ENCODE results near the gene COL4A2.
"Not testable (repeated sequence)": the region's sequence is repeated elsewhere in the genome, so short reads cannot be mapped to it uniquely, and the experiment has no call there.

COL4A2 gene

DNA sequence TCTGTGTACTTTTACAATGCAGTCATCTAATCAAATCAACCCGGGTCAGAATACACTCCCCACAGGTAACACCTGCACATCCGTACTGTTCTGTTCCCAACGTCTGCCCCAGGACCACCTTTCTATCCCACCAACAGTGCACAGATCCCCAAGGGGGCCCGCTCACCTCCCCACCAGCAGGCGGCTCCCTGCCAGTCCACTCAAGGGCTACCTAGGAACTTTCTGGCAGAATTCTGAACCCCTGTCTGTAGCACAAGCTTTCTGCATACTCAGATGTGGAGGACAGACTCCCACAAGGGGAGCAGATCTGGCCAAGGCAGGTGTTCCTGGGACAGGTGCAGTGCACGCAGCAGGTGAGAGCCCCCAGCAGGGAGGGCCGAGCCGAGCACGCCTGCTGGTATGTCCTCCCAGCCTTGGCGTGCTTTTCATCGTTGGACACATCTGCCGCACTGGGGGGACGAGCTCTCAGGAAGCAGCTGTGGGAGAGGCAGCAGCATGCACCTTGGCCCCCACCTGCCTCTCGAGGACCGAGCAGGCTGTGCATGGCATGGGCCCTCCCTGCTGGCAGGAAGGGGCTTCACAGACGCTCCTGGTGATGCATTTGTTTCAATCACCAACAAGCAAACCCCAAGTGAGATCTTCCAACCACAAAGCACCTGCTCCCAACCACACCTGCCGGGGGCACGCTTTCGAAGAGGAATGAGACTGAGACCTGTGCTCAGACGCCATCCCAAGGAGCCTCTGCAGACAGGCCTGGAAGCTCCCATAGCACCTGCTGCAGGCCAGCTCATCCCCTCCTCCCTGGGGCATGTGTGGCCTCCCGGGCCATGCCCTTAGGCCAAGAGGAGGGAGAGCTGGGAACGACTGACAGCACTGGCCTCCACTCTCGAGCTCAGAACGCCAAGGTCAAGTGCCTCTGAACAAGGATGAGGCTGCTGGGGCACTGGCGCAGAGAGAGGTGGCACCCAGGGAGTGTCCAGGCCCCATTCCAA, 218.5 kb downstream of the COL4A2 start:
- no peak overlapping the region for H3K4me3 Mint-ChIP-seq
- no peak for DNase-seq (ENCODE audit: low spot score in 2 of 2)
- H3K36me3 Mint-ChIP-seq: no peaks in the 10 kb centered on the region
- peaks cover 24% of the 10 kb centered on the region for H3K4me1 Mint-ChIP-seq
- no peaks in the 10 kb centered on the region for H3K9me3 Mint-ChIP-seq
- H3K27ac Mint-ChIP-seq: no peak overlapping the region
- ATAC-seq: no peak

DNA sequence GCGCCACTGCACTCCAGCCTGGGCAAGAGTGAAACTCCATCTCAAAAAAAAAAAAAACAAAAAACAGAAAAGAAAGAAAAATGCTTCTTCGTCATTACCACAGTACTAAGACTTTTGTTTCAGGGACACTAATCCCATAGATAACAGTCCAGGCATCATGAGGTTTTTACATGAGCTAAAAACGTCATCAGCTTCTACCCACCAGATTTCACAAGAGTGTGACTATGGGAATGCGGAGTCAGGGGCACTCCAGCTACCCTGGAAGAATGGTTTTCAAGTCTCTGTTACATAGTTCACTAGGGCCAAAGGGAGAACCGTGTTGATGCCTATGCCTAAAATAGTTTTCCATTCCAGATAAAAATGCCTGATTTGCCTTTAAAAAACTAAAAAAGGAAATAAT, 221.3 kb downstream of the COL4A2 start:
- DNase-seq (ENCODE audit: low spot score in 2 of 2) (no peak), ATAC-seq (no peak)
- Mint-ChIP-seq H3K36me3 (no peaks in the 10 kb centered on the region), H3K4me3 (no peak overlapping the region), H3K27ac (no peak overlapping the region), H3K9me3 (no peaks in the 10 kb centered on the region), H3K4me1 (peaks cover 24% of the 10 kb centered on the region)

DNA sequence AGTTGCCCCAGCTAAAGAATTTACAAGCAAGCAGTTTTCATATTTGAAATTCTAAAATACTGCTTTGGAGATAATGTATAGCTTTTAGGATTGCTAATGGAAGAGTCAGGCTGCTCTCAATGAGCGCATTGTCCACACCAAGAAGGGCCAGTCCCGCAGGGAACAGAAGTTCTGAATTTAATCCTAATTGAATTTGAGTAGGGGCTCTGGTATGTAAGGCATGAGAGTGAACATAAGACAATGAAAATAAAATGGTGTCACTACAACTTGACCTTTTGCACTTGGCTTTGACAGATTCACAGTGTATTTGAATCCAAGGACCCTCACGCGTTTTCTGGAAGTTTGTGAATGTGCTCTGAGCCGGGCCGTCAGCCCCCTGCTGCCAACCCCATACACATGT, 221.8 kb downstream of the COL4A2 start:
- ATAC-seq (no peak), DNase-seq (ENCODE audit: low spot score in 2 of 2) (no peak)
- peaks cover 23% of the 10 kb centered on the region for H3K4me1 Mint-ChIP-seq
- H3K27ac Mint-ChIP-seq: no peak overlapping the region
- no peak overlapping the region for H3K4me3 Mint-ChIP-seq
- no peaks in the 10 kb centered on the region for H3K36me3 Mint-ChIP-seq
- no peaks in the 10 kb centered on the region for H3K9me3 Mint-ChIP-seq

DNA sequence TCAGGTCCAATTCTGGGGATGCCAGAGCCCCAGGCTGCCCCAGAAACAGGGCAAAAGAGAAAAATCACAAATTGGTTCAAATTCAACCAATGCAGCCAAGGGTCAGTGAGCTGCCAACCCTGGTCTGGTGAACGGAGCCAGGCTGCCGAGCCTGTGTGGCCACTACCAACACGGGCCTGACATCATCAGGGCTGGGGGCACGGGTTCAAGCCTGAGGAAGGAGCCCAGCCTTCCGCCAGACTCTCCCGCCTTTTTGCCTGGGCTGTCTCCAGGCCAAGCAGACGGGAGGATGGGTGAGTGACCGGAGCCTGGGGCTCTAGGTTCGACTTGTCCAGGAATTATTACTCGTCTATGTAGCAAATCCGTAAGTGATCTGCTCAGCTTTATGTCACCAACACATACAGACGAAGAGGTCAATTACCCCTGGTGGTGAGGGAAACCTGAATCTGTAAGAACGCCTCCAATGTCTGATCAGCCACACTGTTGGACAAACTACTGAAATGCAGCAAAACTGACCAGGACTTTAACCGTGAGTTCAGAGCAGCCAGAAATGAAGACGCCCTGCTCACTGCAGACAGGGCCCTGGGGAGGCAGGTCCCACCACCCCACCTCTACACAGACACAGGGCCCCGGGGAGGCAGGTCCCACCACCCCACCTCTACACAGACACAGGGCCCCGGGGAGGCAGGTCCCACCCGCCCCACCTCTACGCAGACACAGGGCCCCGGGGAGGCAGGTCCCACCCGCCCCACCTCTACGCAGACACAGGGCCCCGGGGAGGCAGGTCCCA, 222.6 kb downstream of the COL4A2 start:
- no peak overlapping the region for H3K4me3 Mint-ChIP-seq
- H3K9me3 Mint-ChIP-seq: no peaks in the 10 kb centered on the region
- no peak for ATAC-seq
- peaks cover 15% of the 10 kb centered on the region for H3K4me1 Mint-ChIP-seq
- H3K36me3 Mint-ChIP-seq: no peaks in the 10 kb centered on the region
- H3K27ac Mint-ChIP-seq: no peak overlapping the region
- no peak for DNase-seq (ENCODE audit: low spot score in 2 of 2)

DNA sequence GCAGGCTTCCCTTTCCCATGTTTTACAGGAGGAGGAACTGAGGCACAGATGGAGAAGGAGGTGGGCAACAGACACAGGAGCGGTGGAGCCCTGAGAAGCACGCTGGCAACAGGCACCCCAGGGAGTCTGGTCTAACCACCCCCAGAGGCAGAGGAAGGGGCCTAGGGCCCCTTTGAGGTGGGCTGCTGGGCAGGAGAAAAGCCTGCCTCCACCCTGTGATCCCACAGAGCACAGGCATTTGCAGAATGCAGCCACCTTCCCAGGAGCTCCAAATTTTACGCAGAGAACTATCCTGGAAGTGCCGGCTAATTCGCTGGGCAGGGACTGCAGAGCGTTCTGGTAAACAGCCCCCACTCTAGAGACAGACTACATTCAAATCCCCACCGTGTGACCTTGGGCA, 224.0 kb downstream of the COL4A2 start:
- Mint-ChIP-seq H3K27ac (no peak overlapping the region), H3K4me3 (no peak overlapping the region), H3K9me3 (no peaks in the 10 kb centered on the region), H3K4me1 (peaks cover under 1% of the 10 kb centered on the region), H3K36me3 (no peaks in the 10 kb centered on the region)
- ATAC-seq: no peak
- DNase-seq (ENCODE audit: low spot score in 2 of 2): no peak

DNA sequence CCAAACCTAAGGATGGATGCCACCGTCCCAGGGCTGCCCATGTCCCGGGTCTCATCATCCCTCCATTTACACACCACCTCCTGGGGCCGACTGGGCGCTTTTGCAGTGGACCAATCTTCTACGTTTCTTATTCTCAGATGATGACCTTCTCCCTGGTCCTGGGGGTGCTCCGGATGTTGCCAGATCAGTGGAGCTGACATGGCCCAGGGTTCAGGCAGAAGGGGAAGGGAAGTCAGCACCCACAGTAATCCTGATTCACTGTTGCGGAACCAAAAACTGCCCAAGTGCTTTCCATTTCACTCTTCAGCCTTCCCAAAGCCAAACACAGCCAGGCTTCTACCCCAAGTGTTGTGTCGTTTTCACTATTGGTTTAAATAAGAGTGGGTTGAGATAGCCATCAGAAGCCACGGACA, 224.6 kb downstream of the COL4A2 start:
- no peak overlapping the region for H3K4me3 Mint-ChIP-seq
- H3K4me1 Mint-ChIP-seq: no peaks in the 10 kb centered on the region
- no peak overlapping the region for H3K27ac Mint-ChIP-seq
- H3K9me3 Mint-ChIP-seq: no peaks in the 10 kb centered on the region
- no peak for ATAC-seq
- H3K36me3 Mint-ChIP-seq: no peaks in the 10 kb centered on the region
- no peak for DNase-seq (ENCODE audit: low spot score in 2 of 2)

DNA sequence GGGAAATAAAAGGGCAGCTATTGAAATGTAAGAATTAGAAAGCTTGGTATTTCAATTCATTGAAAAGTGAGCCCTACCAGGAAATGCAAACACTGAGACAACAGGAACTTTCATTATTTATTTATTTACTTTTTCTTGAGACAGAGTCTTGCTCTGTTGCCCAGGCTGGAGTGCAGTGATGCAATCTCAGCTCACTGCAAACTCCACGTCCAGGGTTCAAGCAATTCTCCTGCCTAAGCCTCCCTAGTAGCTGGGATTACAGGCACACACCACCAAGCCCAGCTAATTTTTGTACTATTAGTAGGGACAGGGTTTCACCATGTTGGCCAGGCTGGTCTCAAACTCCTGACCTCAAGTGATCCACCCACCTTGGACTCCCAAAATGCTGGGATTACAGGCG, 225.2 kb downstream of the COL4A2 start:
- H3K4me1 Mint-ChIP-seq; ATAC-seq; H3K36me3 Mint-ChIP-seq; H3K9me3 Mint-ChIP-seq; DNase-seq (ENCODE audit: low spot score in 2 of 2); H3K27ac Mint-ChIP-seq; H3K4me3 Mint-ChIP-seq: not testable (repeated sequence)

DNA sequence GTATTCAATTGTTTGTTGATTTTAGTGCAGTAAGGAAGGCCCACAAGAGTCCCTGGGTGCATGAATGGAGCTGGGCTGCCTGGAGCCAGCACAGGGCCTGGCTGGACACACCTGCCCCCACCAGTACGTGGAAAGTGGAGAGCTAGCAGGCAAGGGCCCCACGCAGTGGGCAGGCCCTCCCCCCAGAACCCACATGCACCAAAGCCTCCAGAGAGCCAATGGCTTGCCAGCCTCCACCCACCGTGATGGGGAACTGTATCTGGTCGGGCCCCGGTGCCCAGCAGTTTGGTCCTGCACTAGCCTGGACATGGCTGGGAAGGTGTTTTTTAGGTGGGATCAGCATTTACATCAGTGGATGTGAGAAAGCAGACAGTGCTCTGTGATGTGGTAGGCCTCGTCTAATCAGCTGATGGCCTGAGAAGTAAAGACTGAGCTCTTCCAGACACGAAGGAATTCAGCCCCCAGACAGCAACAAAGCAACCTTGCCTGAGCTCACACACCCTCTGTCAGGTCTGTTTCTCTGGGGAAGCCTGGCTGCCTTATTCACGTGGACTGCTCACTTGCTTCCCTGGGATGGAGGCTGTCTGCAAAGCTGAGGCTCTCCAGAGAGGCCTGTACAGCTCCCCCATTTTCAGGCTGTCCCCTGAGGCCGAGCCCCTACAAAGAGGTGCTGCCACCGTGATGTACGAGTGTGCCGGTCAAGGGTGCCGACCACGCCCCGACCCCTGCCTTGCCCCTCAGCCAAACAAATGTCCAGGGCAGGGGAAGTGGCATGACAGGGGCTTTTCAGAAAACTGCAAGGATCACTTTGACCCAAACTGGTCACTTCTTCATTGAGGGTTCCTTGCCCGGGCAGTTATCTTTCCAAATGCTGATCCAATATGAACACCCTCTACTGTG, 226.9 kb downstream of the COL4A2 start:
- no peak for ATAC-seq
- Mint-ChIP-seq H3K4me1 (no peaks in the 10 kb centered on the region), H3K9me3 (no peaks in the 10 kb centered on the region), H3K36me3 (no peaks in the 10 kb centered on the region), H3K27ac (no peak overlapping the region), H3K4me3 (no peak overlapping the region)
- no peak for DNase-seq (ENCODE audit: low spot score in 2 of 2)

DNA sequence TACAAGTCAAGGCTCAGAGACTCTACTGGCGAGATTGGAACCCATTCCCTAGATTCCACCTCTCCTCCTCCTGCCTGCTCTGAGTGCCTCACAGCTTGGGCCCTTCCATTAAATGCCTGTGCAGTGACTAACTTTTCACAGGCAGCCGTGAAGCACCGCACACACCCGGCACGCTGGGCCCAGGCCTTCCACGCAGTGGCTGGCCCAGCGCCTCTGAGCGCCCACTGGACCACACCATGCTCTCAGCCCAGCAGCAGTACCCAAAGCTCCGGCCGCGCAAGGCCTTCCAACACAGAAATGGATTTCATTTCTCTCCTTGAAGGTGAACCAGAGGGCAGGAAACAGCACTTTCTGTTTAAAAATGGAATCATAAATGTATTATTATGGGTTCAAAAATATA, 228.4 kb downstream of the COL4A2 start:
- H3K27ac Mint-ChIP-seq: no peak overlapping the region
- no peaks in the 10 kb centered on the region for H3K9me3 Mint-ChIP-seq
- DNase-seq (ENCODE audit: low spot score in 2 of 2): no peak
- no peak overlapping the region for H3K4me3 Mint-ChIP-seq
- H3K4me1 Mint-ChIP-seq: no peaks in the 10 kb centered on the region
- no peak for ATAC-seq
- no peaks in the 10 kb centered on the region for H3K36me3 Mint-ChIP-seq

DNA sequence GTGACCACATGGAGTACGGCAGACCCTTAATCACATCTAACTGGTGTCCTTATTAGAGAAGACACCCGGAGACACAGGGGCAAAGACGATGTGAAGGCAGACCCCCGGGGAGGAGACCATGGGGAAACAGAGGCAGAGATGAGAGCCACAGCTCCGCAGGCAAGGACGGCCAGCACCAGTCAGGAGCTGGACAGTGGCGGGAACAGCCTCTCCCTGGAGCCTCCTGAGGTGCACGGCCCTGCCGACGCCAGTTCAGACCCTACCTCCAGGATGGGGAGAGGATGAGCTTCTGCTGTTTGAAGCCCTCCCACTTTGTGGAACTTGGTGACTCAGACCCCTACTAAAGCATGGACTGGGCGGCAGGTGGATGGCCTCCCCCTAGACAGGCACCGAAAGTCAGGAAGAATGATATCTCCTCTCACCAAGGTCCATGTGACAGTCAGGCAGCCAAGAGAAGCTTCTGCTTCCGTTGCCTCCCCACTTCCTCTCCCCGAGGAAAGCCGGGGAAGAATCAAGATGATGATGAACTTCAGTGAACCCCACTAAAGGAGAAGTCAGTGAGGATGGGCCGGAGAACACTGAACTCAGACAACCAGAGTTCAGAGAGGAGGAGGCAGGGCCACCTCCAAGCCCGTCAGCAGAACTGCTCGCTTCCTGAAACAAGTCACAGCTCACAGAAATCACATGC, 229.1 kb downstream of the COL4A2 start:
- no peak for ATAC-seq
- DNase-seq (ENCODE audit: low spot score in 2 of 2): no peak
- Mint-ChIP-seq H3K27ac (no peak overlapping the region), H3K4me1 (no peaks in the 10 kb centered on the region), H3K4me3 (no peak overlapping the region), H3K9me3 (no peaks in the 10 kb centered on the region), H3K36me3 (no peaks in the 10 kb centered on the region)

DNA sequence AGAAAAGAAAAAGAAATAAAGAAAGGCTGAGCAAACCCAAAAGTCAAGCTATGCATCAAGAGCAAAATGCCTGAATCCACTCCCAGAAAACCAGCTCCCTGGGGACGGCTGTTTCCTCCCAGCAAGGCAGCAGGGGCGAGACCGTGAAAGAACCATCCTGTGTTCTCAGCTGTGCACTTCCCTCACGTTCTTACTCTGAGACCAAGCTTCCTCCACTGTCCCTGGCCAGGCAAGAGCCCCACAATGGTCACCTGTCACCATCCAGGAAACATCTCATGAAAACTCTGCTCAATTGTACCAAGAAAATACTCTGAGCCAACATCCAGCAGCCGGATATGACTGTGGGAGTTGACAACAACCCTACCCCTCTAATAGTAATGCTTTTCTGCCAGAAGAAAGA, 231.5 kb downstream of the COL4A2 start:
- Mint-ChIP-seq H3K9me3 (no peaks in the 10 kb centered on the region), H3K4me3 (no peak overlapping the region), H3K27ac (no peak overlapping the region), H3K4me1 (no peaks in the 10 kb centered on the region), H3K36me3 (no peaks in the 10 kb centered on the region)
- no peak for DNase-seq (ENCODE audit: low spot score in 2 of 2)
- no peak for ATAC-seq

DNA sequence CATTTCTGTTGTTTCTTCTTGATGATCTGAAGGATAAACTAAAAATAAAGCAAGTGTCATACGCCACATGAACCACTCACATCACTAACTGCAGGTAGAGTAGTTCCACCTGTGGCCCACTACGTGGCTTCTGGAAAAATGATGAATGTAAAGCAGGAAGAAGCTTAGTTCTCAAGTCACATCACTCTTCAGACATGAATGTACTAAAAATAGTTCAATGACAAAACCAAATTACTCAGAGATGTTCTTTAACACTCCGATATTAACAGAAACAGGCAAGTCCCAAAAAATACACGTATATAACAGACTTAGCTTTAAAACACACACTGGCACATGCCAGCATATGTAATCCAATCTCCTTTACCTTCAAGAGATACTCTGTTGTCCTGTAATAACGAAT, 232.8 kb downstream of the COL4A2 start:
- no peak overlapping the region for H3K27ac Mint-ChIP-seq
- H3K4me1 Mint-ChIP-seq: no peaks in the 10 kb centered on the region
- H3K4me3 Mint-ChIP-seq: no peak overlapping the region
- no peak for DNase-seq (ENCODE audit: low spot score in 2 of 2)
- no peaks in the 10 kb centered on the region for H3K36me3 Mint-ChIP-seq
- H3K9me3 Mint-ChIP-seq: peaks cover under 1% of the 10 kb centered on the region
- ATAC-seq: no peak

DNA sequence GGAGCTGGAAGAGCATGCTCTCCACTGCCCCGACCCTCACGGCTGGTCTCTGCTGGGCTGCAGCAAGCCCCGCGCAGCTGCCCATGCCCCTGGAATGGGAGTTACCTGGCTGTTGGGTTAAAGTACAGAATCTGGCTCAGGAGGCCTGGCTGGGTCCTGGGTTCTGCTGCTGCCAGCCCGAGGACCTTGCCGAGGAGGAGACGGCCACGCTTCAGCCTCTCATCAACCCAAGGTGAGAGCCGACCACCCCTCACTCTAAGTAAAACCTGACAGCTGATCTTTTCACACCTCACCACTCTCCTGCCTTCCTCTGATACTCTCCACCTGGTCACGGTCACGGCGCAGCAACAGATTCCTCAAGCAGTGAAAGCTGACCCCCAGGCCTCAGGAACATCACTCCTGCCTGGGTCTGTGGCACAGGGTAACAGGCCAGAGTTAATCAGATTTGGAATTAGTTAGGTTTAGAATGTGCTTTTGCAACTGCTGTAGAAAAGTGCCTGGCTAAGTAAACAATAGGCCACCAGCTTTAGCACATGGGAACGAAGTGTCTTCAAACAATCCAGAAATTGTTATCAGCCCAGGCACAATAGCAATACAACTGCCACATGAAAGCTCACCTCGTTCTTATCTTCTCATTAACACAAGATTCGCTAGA, 233.9 kb downstream of the COL4A2 start:
- H3K4me1 Mint-ChIP-seq: no peaks in the 10 kb centered on the region

DNA sequence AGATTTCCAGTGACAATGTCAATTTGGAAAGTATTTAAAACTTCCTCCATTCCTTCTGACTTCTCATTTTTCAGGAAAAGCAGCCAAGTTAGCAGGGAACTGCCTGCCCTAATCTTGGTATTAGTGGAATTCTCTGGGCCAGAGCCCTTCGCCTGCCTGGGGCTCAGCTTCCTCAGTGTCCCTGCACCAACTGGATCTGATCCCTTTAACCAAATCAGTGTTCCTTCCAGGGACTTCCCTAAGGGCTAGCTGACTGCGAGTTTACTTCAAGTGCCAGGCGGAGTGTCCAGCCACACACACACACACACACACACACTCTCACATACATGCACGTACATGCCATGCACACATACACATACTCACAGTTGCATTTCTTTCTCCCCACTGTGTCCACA, 234.4 kb downstream of the COL4A2 start:
- no peak overlapping the region for H3K4me3 Mint-ChIP-seq
- H3K27ac Mint-ChIP-seq: no peak overlapping the region
- DNase-seq (ENCODE audit: low spot score in 2 of 2) (no peak), ATAC-seq (no peak)
- no peaks in the 10 kb centered on the region for H3K36me3 Mint-ChIP-seq
- H3K4me1 Mint-ChIP-seq: no peaks in the 10 kb centered on the region
- peaks cover 2% of the 10 kb centered on the region for H3K9me3 Mint-ChIP-seq

More for the DNA sequence above, 233.9 kb downstream of the COL4A2 start:
- no peak overlapping the region for H3K4me3 Mint-ChIP-seq
- DNase-seq (ENCODE audit: low spot score in 2 of 2): no peak
- no peak for ATAC-seq
- peaks cover 2% of the 10 kb centered on the region for H3K9me3 Mint-ChIP-seq
- H3K36me3 Mint-ChIP-seq: no peaks in the 10 kb centered on the region
- H3K27ac Mint-ChIP-seq: no peak overlapping the region

Measured in stimulated activated effector memory CD8-positive, alpha-beta T cell treated with anti-CD3 and anti-CD28 coated beads, Interleukin-12 subunit alpha, Interleukin-12 subunit beta, amount 100 ng/mL, for 72 hours (primary cell).